Natural killer cell treated with Interleukin-12 subunit alpha and Interleukin-12 subunit beta and Interleukin-15 and Interleukin-18, amount 100 ng/mL, for 72 hours (primary cell): ENCODE results near the gene TLR2. TPM values are rescaled to one million over a fixed set of nuclear protein-coding genes. Genes with fewer than 3 reads are reported as not detected.
A peak's percentile ranks its signal among the peaks of the same experiment; 100 is the strongest.

Experiments used
- ATAC-seq, 2 donors: fragments of 150-1000 bp; cut with Tn5 transposase in 1 of 2; sonication (Bioruptor Pico), chemical (Tn5 transposase) in 1 of 2; 2 replicates each; pipeline ENCODE4 v1.10.0; 2021
- DNase-seq: peaks from one replicate; pipeline ENCODE4 v3.0.0; 2022; ENCODE audit warnings: low spot score
- H3K27ac Mint-ChIP-seq, 2 donors: 1 replicate in 1 of 2; 2 replicates in 1 of 2; pipeline ENCODE4 v1.8.0; 2022; ENCODE audit warnings: mixed read lengths in 2 of 2, mild to moderate bottlenecking in 1 of 2, moderate library complexity in 1 of 2
- H3K27me3 Mint-ChIP-seq, 2 donors: 1 replicate in 1 of 2; 2 replicates in 1 of 2; pipeline ENCODE4 v1.8.0; 2022; ENCODE audit warnings: mixed read lengths in 2 of 2
- H3K36me3 Mint-ChIP-seq: one replicate; pipeline ENCODE4 v1.8.0; 2022; ENCODE audit warnings: mixed read lengths
- H3K4me1 Mint-ChIP-seq, 2 donors: 1 replicate in 1 of 2; 2 replicates in 1 of 2; pipeline ENCODE4 v1.8.0; 2022; ENCODE audit warnings: low read depth in 2 of 2, mixed read lengths in 2 of 2, mild to moderate bottlenecking in 1 of 2
- H3K4me3 Mint-ChIP-seq: one replicate; pipeline ENCODE4 v1.8.0; 2022; ENCODE audit warnings: mixed read lengths
- H3K9me3 Mint-ChIP-seq: 2 replicates; pipeline ENCODE4 v1.8.0; 2022; ENCODE audit warnings: mixed read lengths
- total RNA-seq, 2 donors: library from RNA; stranded (reverse); gene quantifications; one replicate each; pipeline ENCODE4 v1.2.3, GENCODE V29; 2022

Gene TLR2
- total RNA-seq: 1 to 10 TPM in 1 of 2 donors, under 1 TPM in 1; 0.42 to 1.2 TPM

GRCh38 chr4:153684182-153684970 is at the start of gene TLR2:
TSS of gene TLR2 (plus strand) at chr4:153684280. CDS start at chr4:153702908, 18,628 bp downstream.
- H3K4me1 Mint-ChIP-seq: peaks cover 6 to 11% of the 10 kb centered on the region in 2 donors
- no peaks in the 10 kb centered on the region for H3K9me3 Mint-ChIP-seq
- peak; percentile 69 for DNase-seq
- peaks cover 19 to 30% of the 10 kb centered on the region in 2 donors for H3K27me3 Mint-ChIP-seq
- peak within 1 kb of the TSS; percentile 73 for H3K4me3 Mint-ChIP-seq
- peak within 1 kb of the TSS in 1 of 2 donors; percentile 34 for H3K27ac Mint-ChIP-seq
- H3K36me3 Mint-ChIP-seq: peaks cover 4% of the 10 kb centered on the region
- ATAC-seq: peak; percentile 81 to 82

- no peaks in the 10 kb centered on the region for H3K27me3 Mint-ChIP-seq
- no peak for ATAC-seq
- H3K27ac Mint-ChIP-seq: peak overlapping the region in 1 of 2 donors; percentile 17
- DNase-seq: no peak
- no peaks in the 10 kb centered on the region for H3K9me3 Mint-ChIP-seq
- H3K36me3 Mint-ChIP-seq: peaks cover 40% of the 10 kb centered on the region
- no peak overlapping the region for H3K4me3 Mint-ChIP-seq
- H3K4me1 Mint-ChIP-seq: peaks cover 0 to 3% of the 10 kb centered on the region in 2 donors
These were observed 49.2 kb upstream of the TLR2 start for GRCh38 chr4:153634738-153635353.

GRCh38 chr4:153635846-153636245 is 48.2 kb upstream of the TLR2 start:
- no peak for DNase-seq
- Mint-ChIP-seq H3K27me3 (no peaks in the 10 kb centered on the region), H3K36me3 (peaks cover 38% of the 10 kb centered on the region), H3K9me3 (no peaks in the 10 kb centered on the region), H3K4me3 (no peak overlapping the region), H3K27ac (peak overlapping the region in 1 of 2 donors; percentile 19), H3K4me1 (peaks cover 0 to 2% of the 10 kb centered on the region in 2 donors)
- no peak for ATAC-seq

- Mint-ChIP-seq H3K4me3 (no peak overlapping the region), H3K4me1 (no peaks in the 10 kb centered on the region), H3K36me3 (peaks cover 31% of the 10 kb centered on the region), H3K27ac (no peak overlapping the region), H3K27me3 (no peaks in the 10 kb centered on the region), H3K9me3 (no peaks in the 10 kb centered on the region)
- DNase-seq (no peak), ATAC-seq (no peak)
These were observed 46.9 kb upstream of the TLR2 start for GRCh38 chr4:153637201-153637600.

- Mint-ChIP-seq H3K27me3 (no peaks in the 10 kb centered on the region), H3K4me3 (no peak overlapping the region), H3K9me3 (no peaks in the 10 kb centered on the region), H3K27ac (peak overlapping the region in 1 of 2 donors; percentile 7), H3K4me1 (no peaks in the 10 kb centered on the region), H3K36me3 (peaks cover 25% of the 10 kb centered on the region)
- DNase-seq (no peak), ATAC-seq (no peak)
These were observed 46.1 kb upstream of the TLR2 start for GRCh38 chr4:153638011-153638410.

- peaks cover 4 to 6% of the 10 kb centered on the region in 2 donors for H3K4me1 Mint-ChIP-seq
- peaks cover 22% of the 10 kb centered on the region for H3K36me3 Mint-ChIP-seq
- no peaks in the 10 kb centered on the region for H3K9me3 Mint-ChIP-seq
- no peak for ATAC-seq
- no peaks in the 10 kb centered on the region for H3K27me3 Mint-ChIP-seq
- H3K4me3 Mint-ChIP-seq: no peak overlapping the region
- DNase-seq: no peak
- peak overlapping the region in 1 of 2 donors; percentile 7 for H3K27ac Mint-ChIP-seq
These were observed 45.1 kb upstream of the TLR2 start for GRCh38 chr4:153638999-153639398.

GRCh38 chr4:153639833-153640802 is 44.0 kb upstream of the TLR2 start:
- Mint-ChIP-seq H3K36me3 (peaks cover 12% of the 10 kb centered on the region), H3K27me3 (no peaks in the 10 kb centered on the region), H3K9me3 (no peaks in the 10 kb centered on the region), H3K4me3 (no peak overlapping the region), H3K4me1 (peaks cover 4 to 6% of the 10 kb centered on the region in 2 donors), H3K27ac (no peak overlapping the region)
- ATAC-seq (peak in 1 of 2 donors; percentile 25), DNase-seq (no peak)

- H3K27ac Mint-ChIP-seq: no peak overlapping the region
- DNase-seq (no peak), ATAC-seq (no peak)
- peaks cover 4 to 6% of the 10 kb centered on the region in 2 donors for H3K4me1 Mint-ChIP-seq
- H3K36me3 Mint-ChIP-seq: peaks cover under 1% of the 10 kb centered on the region
- no peaks in the 10 kb centered on the region for H3K27me3 Mint-ChIP-seq
- no peak overlapping the region for H3K4me3 Mint-ChIP-seq
- no peaks in the 10 kb centered on the region for H3K9me3 Mint-ChIP-seq
These were observed 42.5 kb upstream of the TLR2 start for GRCh38 chr4:153641532-153641931.

- peak overlapping the region; percentile 1 for H3K4me3 Mint-ChIP-seq
- no peaks in the 10 kb centered on the region for H3K9me3 Mint-ChIP-seq
- no peaks in the 10 kb centered on the region for H3K36me3 Mint-ChIP-seq
- ATAC-seq (peak; percentile 75 to 83), DNase-seq (no peak)
- H3K27ac Mint-ChIP-seq: peak overlapping the region in 1 of 2 donors; percentile 74
- H3K27me3 Mint-ChIP-seq: no peaks in the 10 kb centered on the region
- peaks cover 6 to 9% of the 10 kb centered on the region in 2 donors for H3K4me1 Mint-ChIP-seq
These were observed 40.4 kb upstream of the TLR2 start for GRCh38 chr4:153643406-153644383.

- Mint-ChIP-seq H3K36me3 (no peaks in the 10 kb centered on the region), H3K27me3 (no peaks in the 10 kb centered on the region), H3K27ac (no peak overlapping the region), H3K9me3 (no peaks in the 10 kb centered on the region), H3K4me1 (peaks cover 6 to 9% of the 10 kb centered on the region in 2 donors), H3K4me3 (no peak overlapping the region)
- ATAC-seq (no peak), DNase-seq (no peak)
These were observed 38.9 kb upstream of the TLR2 start for GRCh38 chr4:153645183-153645582.

GRCh38 chr4:153646261-153646660 is 37.8 kb upstream of the TLR2 start:
- H3K4me1 Mint-ChIP-seq: peaks cover 12 to 13% of the 10 kb centered on the region in 2 donors
- H3K27ac Mint-ChIP-seq: no peak overlapping the region
- no peak for DNase-seq
- no peaks in the 10 kb centered on the region for H3K36me3 Mint-ChIP-seq
- peaks cover 1% of the 10 kb centered on the region for H3K9me3 Mint-ChIP-seq
- H3K27me3 Mint-ChIP-seq: no peaks in the 10 kb centered on the region
- ATAC-seq: no peak
- H3K4me3 Mint-ChIP-seq: no peak overlapping the region

GRCh38 chr4:153646978-153647377 is 37.1 kb upstream of the TLR2 start:
- no peak for DNase-seq
- Mint-ChIP-seq H3K27me3 (no peaks in the 10 kb centered on the region), H3K4me1 (peaks cover 17 to 19% of the 10 kb centered on the region in 2 donors), H3K27ac (peak overlapping the region in 1 of 2 donors; percentile 71), H3K9me3 (peaks cover 2% of the 10 kb centered on the region), H3K36me3 (no peaks in the 10 kb centered on the region), H3K4me3 (no peak overlapping the region)
- no peak for ATAC-seq
